ENCODE measurements around the gene ATG7. TPM values are rescaled to one million over a fixed set of nuclear protein-coding genes. Genes with fewer than 3 reads are reported as not detected.

The ATG7 gene
- total RNA-seq, 1 donor from 2014 or later = 31.3 TPM

GRCh38 chr3:11423868-11424267 lies 151.7 kb downstream of the ATG7 start:
- H3K4me3 ChIP-seq (ENCODE audit: low read depth, low read length) = no peak overlapping the region
- no peaks in the 10 kb centered on the region for H3K27me3 ChIP-seq (ENCODE audit: control insufficient read depth, insufficient read depth, low read length)
- DNase-seq (ENCODE audit: low read depth) = no peak
- no peaks in the 10 kb centered on the region for H3K36me3 ChIP-seq (ENCODE audit: control insufficient read depth, insufficient read depth, low read length)
- TF ChIP-seq CTCF (IDR thresholded peaks at IDR 0.05; ENCODE audit: insufficient read depth, low read length, poor library complexity, severe bottlenecking) = no peak

GRCh38 chr3:11424277-11424676 lies 152.1 kb downstream of the ATG7 start:
- H3K36me3 ChIP-seq (ENCODE audit: control insufficient read depth, insufficient read depth, low read length) = no peaks in the 10 kb centered on the region
- DNase-seq (ENCODE audit: low read depth) = no peak
- no peak for TF ChIP-seq CTCF (IDR thresholded peaks at IDR 0.05; ENCODE audit: insufficient read depth, low read length, poor library complexity, severe bottlenecking)
- H3K27me3 ChIP-seq (ENCODE audit: control insufficient read depth, insufficient read depth, low read length) = no peaks in the 10 kb centered on the region
- H3K4me3 ChIP-seq (ENCODE audit: low read depth, low read length) = no peak overlapping the region

GRCh38 chr3:11430207-11430606 lies 158.0 kb downstream of the ATG7 start:
- Histone ChIP-seq H3K27me3 (ENCODE audit: control insufficient read depth, insufficient read depth, low read length) (no peaks in the 10 kb centered on the region), H3K4me3 (ENCODE audit: low read depth, low read length) (no peak overlapping the region), H3K36me3 (ENCODE audit: control insufficient read depth, insufficient read depth, low read length) (no peaks in the 10 kb centered on the region)
- no peak for TF ChIP-seq CTCF (IDR thresholded peaks at IDR 0.05; ENCODE audit: insufficient read depth, low read length, poor library complexity, severe bottlenecking)
- DNase-seq (ENCODE audit: low read depth) = no peak

- H3K27me3 ChIP-seq (ENCODE audit: control insufficient read depth, insufficient read depth, low read length) = no peaks in the 10 kb centered on the region
- no peak for TF ChIP-seq CTCF (IDR thresholded peaks at IDR 0.05; ENCODE audit: insufficient read depth, low read length, poor library complexity, severe bottlenecking)
- H3K4me3 ChIP-seq (ENCODE audit: low read depth, low read length) = no peak overlapping the region
- H3K36me3 ChIP-seq (ENCODE audit: control insufficient read depth, insufficient read depth, low read length) = no peaks in the 10 kb centered on the region
- DNase-seq (ENCODE audit: low read depth) = no peak
Observed at GRCh38 chr3:11430624-11431023, 158.4 kb downstream of the ATG7 start.

GRCh38 chr3:11431319-11431718 lies 159.1 kb downstream of the ATG7 start:
- Histone ChIP-seq H3K36me3 (ENCODE audit: control insufficient read depth, insufficient read depth, low read length) (no peaks in the 10 kb centered on the region), H3K27me3 (ENCODE audit: control insufficient read depth, insufficient read depth, low read length) (no peaks in the 10 kb centered on the region), H3K4me3 (ENCODE audit: low read depth, low read length) (no peak overlapping the region)
- no peak for TF ChIP-seq CTCF (IDR thresholded peaks at IDR 0.05; ENCODE audit: insufficient read depth, low read length, poor library complexity, severe bottlenecking)
- no peak for DNase-seq (ENCODE audit: low read depth)

GRCh38 chr3:11434017-11434526 lies 161.9 kb downstream of the ATG7 start:
- Histone ChIP-seq H3K27me3 (ENCODE audit: control insufficient read depth, insufficient read depth, low read length) (no peaks in the 10 kb centered on the region), H3K4me3 (ENCODE audit: low read depth, low read length) (no peak overlapping the region), H3K36me3 (ENCODE audit: control insufficient read depth, insufficient read depth, low read length) (no peaks in the 10 kb centered on the region)
- no peak for TF ChIP-seq CTCF (IDR thresholded peaks at IDR 0.05; ENCODE audit: insufficient read depth, low read length, poor library complexity, severe bottlenecking)
- peak; percentile 5 for DNase-seq (ENCODE audit: low read depth)

All from kidney epithelial cell (primary cell).